K562 (cell line): ENCODE measurements around the gene GAK. TPM values are rescaled to one million over a fixed set of nuclear protein-coding genes. Genes with fewer than 3 reads are reported as not detected.

Experiments used
- ATAC-seq: fragments of 200-7000 bp; cut with Tn5 transposase; 3 replicates; pipeline ENCODE4 v1.9.1; 2020; ENCODE audit warnings: moderate library complexity
- BruUV-seq: library from RNA; stranded (reverse); fragments of 400-500 nt; replicated peaks from 2 replicates; lab custom pipeline; 2021; lab: Mats Ljungman, UMichigan
- CTCF ChIA-PET: fragments of 300-600 bp; formaldehyde crosslinking; extraction: SDS; loops from one replicate; lab custom pipeline; 2021; ENCODE audit warnings: low intra/inter-chr PET ratio; lab: Yijun Ruan, JAX
- POLR2A ChIA-PET: fragments of 300-600, 350-650 bp; sonication (Branson Sonifier 250); formaldehyde crosslinking; extraction: SDS; loops from one replicate; lab custom pipeline; 2021; ENCODE audit warnings: antibody characterized with exemption, inconsistent platforms; lab: Yijun Ruan, JAX
- DNase-seq, 4 experiments: peaks; one replicate each; pipeline versions ENCODE4 v3.0.0 to v3.0.0-alpha.2; 2011 to 2018; ENCODE audit warnings: low spot score in 3 of 4, mixed read lengths in 3 of 4; ENCODE audit errors: extremely low read depth in 1 of 4
- FAIRE-seq: peaks from 2 replicates; lab custom pipeline; 2011; peaks lifted over from hg19 to GRCh38; lab: Jason Lieb, UNC
- H2AFZ ChIP-seq: 2 replicates; pipeline ENCODE4 v1.6.0; 2011; ENCODE audit warnings: low read depth, low read length, control low read depth, inconsistent platforms
- H3K27ac ChIP-seq: fragments of 200-600 bp; 3 replicates; pipeline ENCODE4 v1.8.0; 2011; ENCODE audit warnings: low read depth, mild to moderate bottlenecking, control low read depth, inconsistent platforms, low read length, moderate library complexity, mixed read lengths; ENCODE audit errors: extremely low read depth
- H3K27me3 ChIP-seq, 2 experiments: fragments of 300-600 bp in 1 of 2; 2 replicates in 1 of 2; 3 replicates in 1 of 2; pipeline versions ENCODE4 v1.6.0 to v1.8.0; 2011; ENCODE audit warnings: inconsistent platforms in 2 of 2, low read length in 2 of 2, mild to moderate bottlenecking in 1 of 2, mixed read lengths in 1 of 2, moderate library complexity in 1 of 2; ENCODE audit not compliant: control insufficient read depth in 2 of 2, insufficient read depth in 2 of 2
- H3K36me3 ChIP-seq: fragments of 300-600 bp; 3 replicates; pipeline ENCODE4 v1.8.0; 2011; ENCODE audit warnings: mild to moderate bottlenecking, low read length, inconsistent platforms; ENCODE audit not compliant: control insufficient read depth, insufficient read depth
- H3K4me1 ChIP-seq, 2 experiments: fragments of 200-600 bp in 1 of 2; replicated peaks in 1 of 2; 2 replicates in 1 of 2; 3 replicates in 1 of 2; pipeline versions ENCODE4 v1.5.1 to v1.8.0; 2011; ENCODE audit warnings: inconsistent platforms in 2 of 2, low read length in 2 of 2, mild to moderate bottlenecking in 1 of 2, mixed read lengths in 1 of 2, moderate library complexity in 1 of 2; ENCODE audit not compliant: control insufficient read depth in 2 of 2, insufficient read depth in 2 of 2
- H3K4me2 ChIP-seq: 2 replicates; pipeline ENCODE4 v1.6.1; 2011; ENCODE audit warnings: low read length, control low read depth, inconsistent platforms, mixed read lengths; ENCODE audit not compliant: insufficient read depth
- H3K4me3 ChIP-seq: fragments of 200-600 bp; sonication (generic), shearing (Covaris generic); 2 replicates; pipeline ENCODE4 v1.5.1; 2016; ENCODE audit warnings: control low read depth, inconsistent platforms
- H3K79me2 ChIP-seq: fragments of 200-600 bp; 3 replicates; pipeline ENCODE4 v1.8.0; 2011; ENCODE audit warnings: low read length, inconsistent platforms; ENCODE audit not compliant: control insufficient read depth, insufficient read depth
- H3K9ac ChIP-seq, 2 experiments: 2 replicates each; pipeline versions ENCODE4 v1.6.0 to v1.6.1; 2011; ENCODE audit warnings: low read depth in 2 of 2, low read length in 2 of 2, control low read depth in 1 of 2, inconsistent platforms in 1 of 2, mild to moderate bottlenecking in 1 of 2, mixed read lengths in 1 of 2; ENCODE audit not compliant: insufficient read depth in 1 of 2
- H3K9me1 ChIP-seq: one replicate; pipeline ENCODE4 v1.6.0; 2011; ENCODE audit warnings: inconsistent platforms, mild to moderate bottlenecking, low read length, moderate library complexity; ENCODE audit not compliant: control insufficient read depth, insufficient read depth
- H3K9me3 ChIP-seq: replicated peaks from 2 replicates; pipeline ENCODE4 v1.5.1; 2011; ENCODE audit warnings: low read depth, low read length, inconsistent platforms; ENCODE audit not compliant: control insufficient read depth, insufficient read depth
- H4K20me1 ChIP-seq: replicated peaks from 2 replicates; pipeline ENCODE4 v1.6.1; 2011; ENCODE audit warnings: low read length, inconsistent platforms, mixed read lengths; ENCODE audit not compliant: control insufficient read depth, insufficient read depth
- CCNT2 ChIP-seq: IDR thresholded peaks from 2 replicates; pipeline ENCODE4 v1.6.1; 2011; ENCODE audit warnings: borderline replicate concordance, low read depth, mild to moderate bottlenecking, moderate library complexity, mixed read lengths, low read length; ENCODE audit not compliant: insufficient read length; ENCODE audit errors: extremely low read depth
- CXXC5 ChIP-seq: fragments of 250-450 bp; sonication (Bioruptor Pico); IDR thresholded peaks from 2 replicates; pipeline ENCODE4 v1.8.0; 2022; ENCODE audit warnings: inconsistent platforms, mild to moderate bottlenecking, moderate library complexity
- MAFF ChIP-seq: IDR thresholded peaks from 2 replicates; pipeline ENCODE4 v1.6.1; 2012; ENCODE audit warnings: low read length, improper control_type of control experiment
- NELFE ChIP-seq: IDR thresholded peaks from 2 replicates; pipeline ENCODE4 v1.6.1; 2011; ENCODE audit warnings: mild to moderate bottlenecking; ENCODE audit not compliant: insufficient read depth, insufficient read length
- POLR2G ChIP-seq: fragments of 200-400 bp; formaldehyde crosslinking; IDR thresholded peaks from 2 replicates; pipeline ENCODE4 v1.6.1; 2017; ENCODE audit warnings: low read depth, mild to moderate bottlenecking, antibody characterized with exemption, low read length, moderate library complexity
- STAT5B ChIP-seq: fragments of 250-450 bp; sonication (Bioruptor Pico); IDR thresholded peaks from 2 replicates; pipeline ENCODE4 v1.8.0; 2021; ENCODE audit warnings: mild to moderate bottlenecking, inconsistent platforms
- TAF15 ChIP-seq: fragments of 200-400 bp; formaldehyde crosslinking; IDR thresholded peaks from 2 replicates; pipeline ENCODE4 v1.6.1; 2017; ENCODE audit warnings: mild to moderate bottlenecking, low read depth, low read length, moderate library complexity
- YBX1 ChIP-seq: fragments of 450-650 bp; IDR thresholded peaks from 2 replicates; pipeline ENCODE4 v1.7.1; 2016; ENCODE audit warnings: mild to moderate bottlenecking
- ZNF717 ChIP-seq: fragments of 250-450 bp; sonication (Bioruptor Pico); IDR thresholded peaks from 2 replicates; pipeline ENCODE4 v1.5.0; 2021
- WGBS: fragments of 100-300 bp; shearing (Covaris generic); methylation state at CpG from one replicate; pipeline ENCODE4 v1.1.6; 2016; ENCODE audit warnings: low coverage, mixed read lengths; ENCODE audit not compliant: insufficient coverage; ENCODE audit errors: missing lambda C conversion rate; 5-methylcytosine and 5-hydroxymethylcytosine counted together
- in situ Hi-C: fragments of 300-500 bp; cut with MboI; formaldehyde crosslinking; loops from 4 replicates; pipeline ENCODE4 v1.15.0; 2018; ENCODE audit warnings: inconsistent platforms, mixed read lengths
- intact Hi-C: fragments of 100-400 bp; cut with micrococcal nuclease; formaldehyde crosslinking; loops from 2 replicates; pipeline ENCODE4 v1.14.2; 2022
- polyA plus RNA-seq, 8 experiments: library from polyadenylated mRNA; depleted of rRNA in 4 of 8; stranded (reverse) in 5 of 8; unstranded in 3 of 8; fragments of >200 nt; fragmentation: Nextera tagmentation in 2 of 8; fragmentation: Illumina TruSeq in 1 of 8; extraction: Ambion mirVana in 2 of 8; extraction: Trizol in 1 of 8; gene quantifications; 2 replicates each; pipeline versions ENCODE4 v1.2.1 to v1.2.3, GENCODE V29; 2011 to 2014; ENCODE audit warnings: inconsistent platforms in 1 of 8, missing spikeins in 1 of 8
- total RNA-seq, 7 experiments: library from RNA; depleted of rRNA in 6 of 7; stranded (reverse); fragments of >200 nt in 6 of 7; fragmentation: Illumina TruSeq in 2 of 7; extraction: Trizol in 2 of 7; gene quantifications; 2 replicates each; pipeline versions ENCODE4 v1.2.1 to v1.2.3, GENCODE V29; 2011 to 2021; ENCODE audit warnings: low replicate concordance in 1 of 7
- TF ChIP-seq, protein P1 (sequence below), 2 experiments: fragments of 450-650 bp; conservative IDR thresholded peaks; 2 replicates each; pipeline ENCODE4 v1.6.1; 2017; ENCODE audit warnings: mild to moderate bottlenecking in 2 of 2, moderate library complexity in 2 of 2

Gene GAK
- total and polyA plus RNA-seq, 9 of the 15 experiments (the other 6 are each of a cell fraction or from before 2014, with no cell fraction given): 1.3 to 102 (median 16.2) TPM

DNA sequence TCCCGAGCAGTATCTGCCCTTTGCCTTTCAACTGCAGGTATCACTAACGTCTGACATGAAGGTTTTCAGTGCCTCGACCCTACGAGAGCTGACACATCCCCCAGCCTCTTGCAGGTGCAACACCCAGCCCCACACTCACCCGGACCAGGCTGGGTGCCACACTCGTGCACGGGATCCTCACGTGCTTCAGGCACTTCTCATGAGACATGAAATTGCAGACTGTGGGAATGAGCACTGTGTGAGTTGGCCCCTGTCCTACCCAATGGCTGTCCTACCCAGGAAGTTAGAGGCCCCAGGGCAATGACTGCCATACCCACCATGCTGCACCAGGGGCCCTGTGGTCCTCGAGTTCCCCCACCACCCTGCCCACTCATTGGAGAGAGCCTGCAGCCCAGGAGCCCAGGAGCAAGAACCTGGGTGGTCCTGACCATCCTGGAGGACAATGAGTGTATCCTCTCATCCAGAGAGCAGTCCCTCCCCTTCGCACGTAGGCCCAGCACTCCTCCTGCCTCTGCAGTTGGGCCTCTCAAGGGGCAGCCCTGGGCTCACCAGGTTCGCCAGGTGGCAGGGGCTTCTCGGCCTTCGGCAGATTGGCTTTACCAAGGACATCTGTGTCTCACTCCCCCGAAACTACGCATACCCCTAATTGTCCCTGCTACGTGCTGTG, 38.9 kb upstream of the GAK start (continued):
- TF ChIP-seq CCNT2: no peak
- TF ChIP-seq STAT5B (CRISPR knock-in tag): no peak
- no peak for TF ChIP-seq TAF15
- TF ChIP-seq, protein P1, sequence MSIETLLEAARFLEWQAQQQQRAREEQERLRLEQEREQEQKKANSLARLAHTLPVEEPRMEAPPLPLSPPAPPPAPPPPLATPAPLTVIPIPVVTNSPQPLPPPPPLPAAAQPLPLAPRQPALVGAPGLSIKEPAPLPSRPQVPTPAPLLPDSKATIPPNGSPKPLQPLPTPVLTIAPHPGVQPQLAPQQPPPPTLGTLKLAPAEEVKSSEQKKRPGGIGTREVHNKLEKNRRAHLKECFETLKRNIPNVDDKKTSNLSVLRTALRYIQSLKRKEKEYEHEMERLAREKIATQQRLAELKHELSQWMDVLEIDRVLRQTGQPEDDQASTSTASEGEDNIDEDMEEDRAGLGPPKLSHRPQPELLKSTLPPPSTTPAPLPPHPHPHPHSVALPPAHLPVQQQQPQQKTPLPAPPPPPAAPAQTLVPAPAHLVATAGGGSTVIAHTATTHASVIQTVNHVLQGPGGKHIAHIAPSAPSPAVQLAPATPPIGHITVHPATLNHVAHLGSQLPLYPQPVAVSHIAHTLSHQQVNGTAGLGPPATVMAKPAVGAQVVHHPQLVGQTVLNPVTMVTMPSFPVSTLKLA (conservative IDR thresholded peaks at IDR 0.05): no peak
- no peak for TF ChIP-seq YBX1
- no peak for TF ChIP-seq ZNF717 (CRISPR knock-in tag)
- TF ChIP-seq CXXC5 (CRISPR knock-in tag): no peak
- TF ChIP-seq MAFF: no peak

- H3K4me2 ChIP-seq: no peak overlapping the region
- FAIRE-seq (no peak), ATAC-seq (no peak), DNase-seq (no peak)
- intact Hi-C loops (no loop called here), in situ Hi-C loops (no loop called here)
- no peak overlapping the region for H3K27ac ChIP-seq
- no TSS peak for BruUV-seq
- peaks cover 0 to 70% of the 10 kb centered on the region in 2 experiments; a peak in 4 of 5 replicates for H3K4me1 ChIP-seq
- H3K9me1 ChIP-seq: no peaks in the 10 kb centered on the region
- H3K4me3 ChIP-seq: no peak overlapping the region
- POLR2A ChIA-PET: interaction anchor here (0.6 kb wide), 1 partner anchor 12 kb away, joined by 3 read pairs; no protein-coding TSS in a partner anchor
- no peak overlapping the region for H2AFZ ChIP-seq
- H3K9me3 ChIP-seq: no peaks in the 10 kb centered on the region
- TF ChIP-seq NELFE (no peak), POLR2G (0 out of 2 replicates have a peak, but pooled peaks have one; percentile 26)
- TF ChIP-seq, all 486 proteins: peak for 1
- peaks cover 12% of the 10 kb centered on the region; the same call in 1 of the 3 replicates for H3K36me3 ChIP-seq
- peaks cover 10% of the 10 kb centered on the region; the same call in 2 of the 3 replicates for H3K79me2 ChIP-seq
- CTCF ChIA-PET: no interaction called here
- WGBS: 92% methylated on average over 19 of the region's 25 CpGs
- H4K20me1 ChIP-seq: no peaks in the 10 kb centered on the region; the same call in 1 of the 2 replicates
- no peaks in the 10 kb centered on the region for H3K27me3 ChIP-seq
- H3K9ac ChIP-seq: peak overlapping the region in 1 of 2 experiments; percentile 58; a peak in 2 of 4 replicates
Measured at GRCh38 chr4:970046-970745, 38.1 kb upstream of the GAK start.
